ENCODE data around the gene USP10. TPM values are rescaled to one million over a fixed set of nuclear protein-coding genes. Genes with fewer than 3 reads are reported as not detected.

The USP10 gene
- total RNA-seq, 6 experiments from 2014 or later = 41.5 to 53.2 (median 44.6) TPM

- no peak for TF ChIP-seq CTCF (IDR thresholded peaks at IDR 0.05)
- TF ChIP-seq POLR2A (IDR thresholded peaks at IDR 0.05) = peak; percentile 90
- intact Hi-C loops (cut with DNase I) = no loop called here
- Histone ChIP-seq H3K27ac (peak within 1 kb of the TSS; percentile 10 to 25 (median 25)), H3K9me3 (no peaks in the 10 kb centered on the region), H3K4me3 (peak within 1 kb of the TSS; percentile 24 to 44 (median 39)), H3K27me3 (peaks cover 0 to 5% of the 10 kb centered on the region in 2 donors), H3K36me3 (no peaks in the 10 kb centered on the region), H3K4me1 (peaks cover 0 to 9% (median 0%) of the 10 kb centered on the region in 4 donors)
- DNase-seq (peak; percentile 89 to 90 (median 89)), ATAC-seq (peak; percentile 91 to 95 (median 92))
- 4% methylated on average over 4 of the region's 53 CpGs for WGBS (ENCODE audit: insufficient coverage, low coverage, low lambda C conversion rate, missing lambda C conversion rate)
Observed at GRCh38 chr16:84819644-84820304, 120.0 kb downstream of the USP10 start, which contains the start of gene CRISPLD2. Gene CRISPLD2, plus strand, starts transcription at chr16:84819985. Its CDS starts 18,511 bp downstream, at chr16:84838496.

- peak overlapping the region; percentile 10 to 25 (median 25) for H3K27ac ChIP-seq
- H3K4me1 ChIP-seq = peaks cover 0 to 9% (median 0%) of the 10 kb centered on the region in 4 donors
- WGBS (ENCODE audit: insufficient coverage, low coverage, low lambda C conversion rate, missing lambda C conversion rate) = 52% methylated on average over 7 of the region's 8 CpGs
- DNase-seq (no peak), ATAC-seq (no peak)
- peak overlapping the region; percentile 24 to 44 (median 39) for H3K4me3 ChIP-seq
- H3K27me3 ChIP-seq = peaks cover 0 to 5% of the 10 kb centered on the region in 2 donors
- H3K9me3 ChIP-seq = no peaks in the 10 kb centered on the region
- H3K36me3 ChIP-seq = no peaks in the 10 kb centered on the region
- intact Hi-C loops (cut with DNase I) = no loop called here
- TF ChIP-seq POLR2A (IDR thresholded peaks at IDR 0.05) (no peak), CTCF (IDR thresholded peaks at IDR 0.05) (no peak)
Observed at GRCh38 chr16:84820305-84820684, 120.5 kb downstream of the USP10 start.

- DNase-seq (no peak), ATAC-seq (no peak)
- Histone ChIP-seq H3K9me3 (no peaks in the 10 kb centered on the region), H3K27me3 (peaks cover 0 to 5% of the 10 kb centered on the region in 2 donors), H3K36me3 (no peaks in the 10 kb centered on the region), H3K4me1 (peaks cover 0 to 9% (median 0%) of the 10 kb centered on the region in 4 donors), H3K27ac (peak overlapping the region in 1 of 3 donors; percentile 10), H3K4me3 (peak overlapping the region; percentile 24 to 44 (median 39))
- TF ChIP-seq POLR2A (IDR thresholded peaks at IDR 0.05) (no peak), CTCF (IDR thresholded peaks at IDR 0.05) (no peak)
- WGBS (ENCODE audit: insufficient coverage, low coverage, low lambda C conversion rate, missing lambda C conversion rate) = no CpG with 5 or more reads among the region's 12 CpGs
- intact Hi-C loops (cut with DNase I) = no loop called here
Observed at GRCh38 chr16:84820771-84821170, 121.0 kb downstream of the USP10 start.

GRCh38 chr16:84821179-84821578 lies 121.4 kb downstream of the USP10 start:
- ATAC-seq = no peak
- Histone ChIP-seq H3K4me1 (peaks cover 0 to 9% (median 0%) of the 10 kb centered on the region in 4 donors), H3K36me3 (no peaks in the 10 kb centered on the region), H3K27me3 (peaks cover 0 to 5% of the 10 kb centered on the region in 2 donors), H3K4me3 (peak overlapping the region; percentile 24 to 44 (median 39)), H3K27ac (peak overlapping the region in 1 of 3 donors; percentile 54), H3K9me3 (no peaks in the 10 kb centered on the region)
- WGBS (ENCODE audit: insufficient coverage, low coverage, low lambda C conversion rate, missing lambda C conversion rate) = 80% methylated on average over 1 of the region's 9 CpGs
- DNase-seq = no peak
- intact Hi-C loops (cut with DNase I) = no loop called here
- TF ChIP-seq POLR2A (IDR thresholded peaks at IDR 0.05) (no peak), CTCF (IDR thresholded peaks at IDR 0.05) (no peak)
